Measurements from ENCODE around the gene ESPN.
A peak's percentile ranks its signal among the peaks of the same experiment; 100 is the strongest.
"Not testable (repeated sequence)": the region's sequence is repeated elsewhere in the genome, so short reads cannot be mapped to it uniquely, and the experiment has no call there.

Gene ESPN

GRCh38 chr1:6486433-6487011 lies 61.9 kb downstream of the ESPN start:
- peak; percentile 32 for DNase-seq

- no peak for DNase-seq
Observed at GRCh38 chr1:6487804-6488484, 63.4 kb downstream of the ESPN start.

DNA sequence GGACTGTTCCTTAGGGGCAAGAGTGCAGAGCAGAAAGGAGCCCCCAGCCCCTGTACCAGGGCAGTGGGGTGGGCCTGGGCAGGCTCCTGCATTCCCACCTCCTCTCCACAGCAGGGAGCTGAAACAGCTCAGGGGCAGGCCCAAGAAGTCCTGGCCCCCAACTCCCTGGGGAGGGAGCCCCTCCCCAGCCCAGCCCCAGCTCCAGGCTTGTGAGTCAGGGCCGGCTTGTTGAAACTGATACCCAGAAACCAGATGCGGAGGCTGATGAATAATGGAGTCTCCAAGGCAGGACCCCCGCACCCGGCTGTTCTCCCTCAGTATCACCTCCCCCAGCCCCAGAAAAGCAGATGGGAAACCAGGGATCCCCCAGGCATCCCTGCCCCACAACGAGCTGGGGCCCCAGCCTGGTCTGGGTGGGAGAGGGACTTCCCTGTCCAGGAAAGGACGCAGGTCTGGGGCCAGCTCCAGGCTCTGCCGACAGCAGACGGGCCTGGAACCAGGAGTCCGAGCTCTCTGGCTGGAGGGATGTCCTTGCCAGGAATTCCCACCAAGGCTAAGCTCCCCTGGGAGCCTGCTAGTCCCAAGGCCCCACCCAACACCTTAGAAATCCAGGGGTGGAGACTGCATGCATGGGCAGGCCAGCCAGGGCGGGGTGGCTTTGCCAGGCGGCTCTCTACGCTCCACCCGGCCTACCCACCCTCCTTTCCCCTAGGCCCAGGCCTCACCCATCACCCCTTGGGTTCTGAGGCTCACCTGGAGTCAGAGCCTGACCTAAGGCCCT lies 64.2 kb downstream of the ESPN start:
- DNase-seq = no peak

GRCh38 chr1:6489383-6489765 lies 64.8 kb downstream of the ESPN start:
- DNase-seq = no peak

DNA sequence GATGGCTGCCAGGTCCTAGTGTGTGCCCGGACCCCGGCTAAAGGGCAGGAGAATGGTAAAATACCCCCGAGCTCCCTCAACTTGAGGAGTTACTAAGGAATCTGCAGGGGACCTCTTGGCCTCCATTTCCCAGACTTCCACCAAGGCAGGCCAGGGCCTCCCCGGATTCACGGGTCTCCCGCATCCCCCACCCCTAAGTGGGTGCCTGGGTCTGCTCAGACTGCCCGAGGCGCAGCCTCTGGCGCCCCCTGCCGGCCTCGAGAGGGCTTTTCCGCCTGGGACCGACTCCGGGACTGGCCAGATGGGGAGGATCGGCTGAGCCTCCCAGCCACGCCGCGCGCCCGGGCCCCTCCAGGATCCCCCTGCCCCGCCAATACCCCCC lies 65.2 kb downstream of the ESPN start:
- peak; percentile 67 for DNase-seq

DNA sequence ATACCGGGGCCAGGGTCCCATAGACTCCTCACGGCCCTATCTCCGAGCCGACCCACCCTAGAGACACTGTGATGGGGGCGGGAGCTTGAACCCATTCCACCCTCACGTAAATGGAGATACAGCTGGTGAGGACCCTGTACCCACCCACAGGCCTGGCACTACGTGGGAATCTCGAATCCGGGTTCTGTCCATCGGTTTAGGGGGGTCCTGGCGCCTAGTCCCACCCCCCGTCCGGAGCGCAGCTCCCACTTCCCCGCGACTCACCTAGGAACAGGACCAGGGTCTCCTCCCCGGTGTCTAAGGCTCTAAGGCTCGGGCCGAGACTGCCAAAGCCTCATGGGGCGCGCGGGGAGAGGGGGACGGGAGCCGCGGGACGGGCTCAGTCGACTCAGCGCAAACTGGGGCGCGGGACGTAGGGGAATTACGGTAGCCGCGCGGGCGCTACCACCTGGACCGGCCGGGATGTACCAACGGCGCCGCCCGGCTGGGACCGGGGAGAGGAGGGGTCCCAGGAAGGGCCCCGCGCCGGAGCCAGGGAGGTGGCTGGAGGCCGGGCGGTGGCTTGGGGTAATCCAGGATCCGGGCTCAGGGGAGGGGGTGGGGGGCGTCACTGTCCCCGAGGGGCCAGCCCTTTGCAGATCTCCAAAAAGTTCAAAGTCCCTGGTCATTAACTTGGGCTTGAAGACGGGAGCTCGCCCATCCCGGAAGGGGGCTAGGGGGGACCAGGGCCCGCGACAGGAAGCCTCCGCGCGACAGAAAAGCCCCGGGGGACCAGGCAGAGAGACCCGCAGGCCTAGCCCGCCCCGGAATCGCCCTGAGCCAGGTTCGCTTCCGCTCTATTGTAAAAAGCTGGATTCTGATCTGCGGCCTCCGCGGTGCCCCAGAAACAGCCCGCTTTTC lies 65.9 kb downstream of the ESPN start:
- peak; percentile 67 for DNase-seq

DNA sequence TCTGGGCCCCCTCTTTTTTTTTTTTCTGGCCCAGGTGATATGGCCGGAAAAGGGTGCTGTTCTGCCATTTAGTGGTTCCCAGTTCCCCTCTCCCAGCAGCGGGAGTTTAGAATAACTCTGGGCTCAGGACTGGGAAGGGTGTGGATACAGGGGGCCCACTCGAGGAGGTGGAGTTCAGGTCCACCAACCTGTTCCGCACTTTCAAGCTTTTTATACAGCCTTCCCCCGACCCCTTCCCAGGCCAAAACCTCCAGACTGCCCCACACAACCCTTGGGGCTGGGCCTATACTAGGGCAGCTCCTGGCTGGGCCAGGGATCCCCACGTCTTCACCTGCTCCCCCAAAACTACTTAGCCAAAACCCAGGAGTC lies 66.5 kb downstream of the ESPN start:
- no peak for DNase-seq

DNA sequence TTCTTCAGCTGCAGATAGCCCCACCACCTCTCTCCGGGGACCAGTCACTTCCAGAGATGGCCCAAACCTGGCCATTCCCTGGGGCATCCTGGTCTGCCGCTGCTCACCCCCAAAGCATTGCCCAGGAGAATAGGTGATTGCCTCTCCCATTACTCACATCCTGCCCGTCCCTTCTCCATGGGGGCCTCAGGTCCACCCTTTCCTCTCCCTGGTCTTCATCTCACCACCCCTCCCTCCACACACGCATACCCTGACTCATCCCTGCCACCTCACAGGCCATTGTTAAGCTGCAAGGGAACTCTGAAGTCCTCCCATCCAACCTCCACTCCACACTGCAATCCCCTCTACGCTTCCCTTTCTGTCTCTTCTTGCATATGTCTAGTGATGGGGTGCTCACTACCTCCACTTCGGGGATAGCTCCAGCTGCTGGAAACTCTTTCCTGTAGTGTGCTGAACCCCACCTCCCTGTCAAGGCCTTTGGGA lies 66.9 kb downstream of the ESPN start, which contains the start of gene PLEKHG5:
Gene PLEKHG5 (minus strand): TSS at position 188 of the 483 bp plus-strand sequence. CDS start 14,096 bp downstream, outside the sequence.
- peak; percentile 80 for DNase-seq

- DNase-seq = no peak
Observed at GRCh38 chr1:6491966-6492365, 67.4 kb downstream of the ESPN start.

GRCh38 chr1:6493834-6494223 lies 69.3 kb downstream of the ESPN start:
- not testable (repeated sequence) for DNase-seq

GRCh38 chr1:6494627-6495026 lies 70.1 kb downstream of the ESPN start:
- DNase-seq = no peak

GRCh38 chr1:6495041-6495441 lies 70.5 kb downstream of the ESPN start:
- no peak for DNase-seq

- DNase-seq = no peak
Observed at GRCh38 chr1:6495540-6496364, 71.2 kb downstream of the ESPN start.

DNA sequence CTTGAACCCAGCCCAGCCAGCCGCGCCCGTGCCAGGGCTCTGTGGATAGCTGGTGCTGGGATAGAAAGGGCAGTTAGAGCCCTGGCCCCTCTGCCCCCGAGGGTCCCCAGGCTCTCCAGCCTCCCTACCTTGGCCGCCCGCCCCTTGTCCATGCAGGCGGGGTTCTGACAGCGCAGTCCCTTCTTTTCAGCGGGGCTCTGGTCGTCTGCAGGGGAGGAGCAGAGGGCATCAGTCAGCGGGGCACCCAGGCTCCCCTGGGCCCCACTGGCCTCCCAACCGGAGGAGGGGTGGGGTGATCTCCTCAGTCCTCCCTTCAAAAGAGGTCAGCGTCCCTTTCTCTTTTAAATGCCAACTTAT lies 71.8 kb downstream of the ESPN start:
- no peak for DNase-seq

GRCh38 chr1:6496890-6497214 lies 72.3 kb downstream of the ESPN start:
- no peak for DNase-seq

DNA sequence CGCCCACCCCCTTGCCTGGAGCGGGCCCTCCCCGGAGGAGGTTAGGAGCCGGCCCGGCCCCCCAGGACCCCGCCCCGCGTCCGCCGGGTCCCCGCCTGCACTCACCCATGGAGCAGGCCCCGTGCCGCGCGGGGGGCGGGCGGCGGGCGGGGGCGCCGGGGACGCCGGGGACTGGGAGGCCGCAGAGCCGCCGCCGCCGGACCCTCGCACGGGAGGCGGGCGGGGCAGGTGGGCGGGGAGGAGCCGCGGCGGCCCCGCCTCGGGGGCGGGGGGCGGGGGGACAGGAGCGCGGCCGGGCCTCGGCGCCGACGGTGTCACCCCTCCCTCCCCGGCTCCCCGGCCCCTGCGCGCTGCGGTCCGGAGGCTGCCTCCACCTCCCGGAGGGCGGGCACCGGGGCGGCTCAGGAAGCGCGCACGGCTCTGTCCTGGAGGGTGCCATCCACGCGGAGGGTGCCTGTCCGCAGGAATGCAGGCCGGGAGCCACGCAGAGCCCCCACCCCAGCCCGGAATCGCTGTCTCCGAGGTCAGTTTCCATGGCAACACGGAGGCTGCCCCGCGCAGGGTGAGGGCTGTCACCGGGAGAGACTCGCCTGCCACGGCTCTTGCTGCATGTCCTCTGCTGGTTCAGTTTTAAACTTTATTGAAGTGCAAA lies 72.8 kb downstream of the ESPN start:
- peak; percentile 65 for DNase-seq

DNA sequence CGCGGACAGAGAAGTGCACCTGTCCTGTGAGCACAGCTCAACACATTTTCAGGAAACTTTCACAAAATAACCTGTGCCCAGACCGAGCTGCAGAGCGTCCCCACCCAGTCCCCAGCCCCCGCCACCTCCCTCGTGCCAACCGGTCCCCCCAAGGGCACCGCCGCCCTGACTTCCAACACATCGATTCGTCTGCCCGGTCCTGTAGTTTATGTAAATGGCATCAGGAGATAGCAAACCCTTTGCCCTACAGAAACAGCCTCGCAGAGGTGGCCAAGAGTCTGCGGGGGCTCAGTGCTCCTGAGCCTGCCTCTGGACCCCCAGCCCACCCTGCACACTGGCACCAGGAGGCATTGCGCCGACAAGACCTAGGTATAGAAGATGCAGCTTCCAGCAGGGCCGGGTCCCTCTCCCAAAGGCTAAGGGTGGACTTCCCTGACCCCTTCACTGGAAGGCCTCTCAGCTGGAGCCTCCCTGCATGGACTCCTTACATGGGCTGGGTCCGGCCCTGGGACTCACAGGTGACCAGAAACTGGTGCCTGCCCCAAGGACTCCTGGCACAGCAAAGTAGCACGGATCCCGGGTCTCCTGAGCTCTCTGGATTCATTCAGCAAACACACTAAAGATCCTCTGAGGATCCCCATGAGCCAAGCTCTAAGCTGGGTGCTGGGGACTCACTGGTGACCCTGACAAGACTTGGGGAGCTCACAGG lies 73.4 kb downstream of the ESPN start:
- DNase-seq = no peak

DNA sequence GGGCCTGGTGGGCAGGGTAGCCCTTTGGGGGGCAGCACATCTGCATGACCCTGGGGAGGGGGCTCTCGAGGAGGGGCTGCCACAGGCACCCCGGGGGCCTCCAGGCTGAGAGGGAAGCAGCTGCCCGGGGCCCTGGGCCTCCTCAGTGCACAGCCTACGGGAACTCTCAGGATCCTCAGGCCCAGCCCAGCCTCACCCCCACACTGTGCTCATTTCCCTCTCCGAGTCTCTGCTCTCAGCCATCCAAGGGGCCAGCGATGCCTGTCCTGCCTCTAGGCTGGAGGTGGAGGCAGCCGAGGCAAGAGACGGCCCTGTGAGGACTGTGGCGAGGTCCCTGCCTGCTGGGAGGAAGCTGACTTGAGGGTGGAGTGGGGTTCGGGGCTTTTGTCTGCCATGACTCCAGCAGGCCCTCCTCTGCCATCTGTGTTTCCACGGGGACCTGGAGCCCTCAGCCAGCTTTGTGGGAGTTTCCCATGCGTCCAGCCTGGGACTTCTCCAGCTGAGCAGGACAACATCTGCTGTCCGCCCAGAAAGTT lies 74.1 kb downstream of the ESPN start:
- no peak for DNase-seq

- no peak for DNase-seq
Observed at GRCh38 chr1:6499296-6499695, 74.7 kb downstream of the ESPN start.

- no peak for DNase-seq
Observed at GRCh38 chr1:6500544-6501278, 76.1 kb downstream of the ESPN start.
